IMR-90 (cell line): ENCODE results near the gene TEDDM1. TPM values are rescaled to one million over a fixed set of nuclear protein-coding genes. Genes with fewer than 3 reads are reported as not detected.

Experiments
- ATAC-seq: fragments of 200-7000 bp; cut with Tn5 transposase; 2 replicates; pipeline ENCODE4 v1.9.1; 2020; ENCODE audit warnings: low read depth, mild to moderate bottlenecking, moderate library complexity
- BruUV-seq: library from RNA; stranded (reverse); fragments of 400-500 nt; replicated peaks from 2 replicates; lab custom pipeline; 2021; lab: Mats Ljungman, UMichigan
- CTCF ChIA-PET: fragments of 300-600 bp; formaldehyde crosslinking; extraction: SDS; loops from one replicate; lab custom pipeline; 2021; ENCODE audit warnings: antibody characterized with exemption; lab: Yijun Ruan, JAX
- POLR2A ChIA-PET: fragments of 300-600 bp; sonication (Branson Sonifier 250); formaldehyde crosslinking; loops from one replicate; lab custom pipeline; 2022; ENCODE audit warnings: antibody characterized with exemption; ENCODE audit not compliant: unreplicated experiment; lab: Charles Lee
- DNase-seq: peaks from one replicate; pipeline ENCODE4 v3.0.0; 2013
- H2AFZ ChIP-seq: replicated peaks from 2 replicates; pipeline ENCODE3; 2013; ENCODE audit warnings: low read length, mild to moderate bottlenecking; ENCODE audit not compliant: poor library complexity
- H2AK5ac ChIP-seq: 2 replicates; pipeline ENCODE4 v1.6.1; 2013; ENCODE audit warnings: low read depth, low read length, inconsistent platforms
- H2AK9ac ChIP-seq: replicated peaks from 2 replicates; pipeline ENCODE3; 2013; ENCODE audit warnings: mild to moderate bottlenecking, low read depth, low read length, moderate library complexity; ENCODE audit not compliant: poor library complexity
- H2BK120ac ChIP-seq: 2 replicates; pipeline ENCODE4 v1.6.1; 2013; ENCODE audit warnings: low read depth, low read length, inconsistent platforms
- H2BK15ac ChIP-seq: 3 replicates; pipeline ENCODE4 v1.6.1; 2013; ENCODE audit warnings: low read depth, low read length, inconsistent platforms
- H2BK20ac ChIP-seq: 2 replicates; pipeline ENCODE4 v1.6.1; 2013; ENCODE audit warnings: low read depth, mild to moderate bottlenecking, inconsistent platforms, low read length, moderate library complexity
- H2BK5ac ChIP-seq: 2 replicates; pipeline ENCODE4 v1.6.1; 2013; ENCODE audit warnings: mild to moderate bottlenecking, low read depth, low read length, inconsistent platforms; ENCODE audit not compliant: poor library complexity, severe bottlenecking
- H3K14ac ChIP-seq: replicated peaks from 2 replicates; pipeline ENCODE4 v1.6.1; 2013; ENCODE audit warnings: low read depth, low read length, inconsistent platforms
- H3K18ac ChIP-seq: 2 replicates; pipeline ENCODE4 v1.6.1; 2013; ENCODE audit warnings: low read depth, low read length, control low read depth
- H3K23ac ChIP-seq: 2 replicates; pipeline ENCODE4 v1.6.1; 2013; ENCODE audit warnings: low read depth, low read length, inconsistent platforms
- H3K27ac ChIP-seq: 2 replicates; pipeline ENCODE4 v1.5.1; 2013; ENCODE audit warnings: mild to moderate bottlenecking, control low read depth, low read length; ENCODE audit not compliant: insufficient read depth
- H3K27me3 ChIP-seq: 2 replicates; pipeline ENCODE4 v1.6.1; 2013; ENCODE audit warnings: low read length; ENCODE audit not compliant: control insufficient read depth, insufficient read depth
- H3K36me3 ChIP-seq: 2 replicates; pipeline ENCODE4 v1.6.1; 2013; ENCODE audit warnings: low read length, mixed read lengths; ENCODE audit not compliant: control insufficient read depth, insufficient read depth
- H3K4ac ChIP-seq: 2 replicates; pipeline ENCODE4 v1.6.1; 2013; ENCODE audit warnings: low read depth, low read length, inconsistent platforms
- H3K4me1 ChIP-seq: 2 replicates; pipeline ENCODE4 v1.6.1; 2013; ENCODE audit warnings: low read length, mixed read lengths; ENCODE audit not compliant: control insufficient read depth, insufficient read depth
- H3K4me2 ChIP-seq: 2 replicates; pipeline ENCODE4 v1.6.1; 2013; ENCODE audit warnings: low read depth, mild to moderate bottlenecking, control low read depth, low read length, moderate library complexity
- H3K4me3 ChIP-seq: 2 replicates; pipeline ENCODE4 v1.5.1; 2013; ENCODE audit warnings: low read depth, mild to moderate bottlenecking, control low read depth, low read length, moderate library complexity; ENCODE audit not compliant: insufficient read depth
- H3K56ac ChIP-seq: 2 replicates; pipeline ENCODE4 v1.6.1; 2013; ENCODE audit warnings: low read length, inconsistent platforms; ENCODE audit not compliant: insufficient read depth; ENCODE audit errors: extremely low read depth
- H3K79me1 ChIP-seq, 2 experiments: 2 replicates each; pipeline ENCODE4 v1.6.1; 2013; ENCODE audit warnings: low read length in 2 of 2, inconsistent platforms in 1 of 2, low read depth in 1 of 2
- H3K9ac ChIP-seq: 2 replicates; pipeline ENCODE4 v1.6.1; 2013; ENCODE audit warnings: low read depth, low read length, control low read depth
- H3K9me1 ChIP-seq: 2 replicates; pipeline ENCODE4 v1.6.1; 2013; ENCODE audit warnings: low read length, inconsistent platforms; ENCODE audit not compliant: insufficient read depth
- H3K9me3 ChIP-seq: 2 replicates; pipeline ENCODE4 v1.6.1; 2013; ENCODE audit warnings: low read length; ENCODE audit not compliant: control insufficient read depth, insufficient read depth
- H4K20me1 ChIP-seq: 2 replicates; pipeline ENCODE4 v1.6.1; 2013; ENCODE audit warnings: low read length, inconsistent platforms; ENCODE audit not compliant: insufficient read depth
- H4K5ac ChIP-seq: 2 replicates; pipeline ENCODE4 v1.6.1; 2013; ENCODE audit warnings: mild to moderate bottlenecking, low read depth, low read length, control low read depth
- H4K8ac ChIP-seq, 2 experiments: 2 replicates each; pipeline ENCODE4 v1.6.1; 2013; ENCODE audit warnings: low read depth in 2 of 2, low read length in 2 of 2, control low read depth in 1 of 2, inconsistent platforms in 1 of 2
- H4K91ac ChIP-seq: 2 replicates; pipeline ENCODE4 v1.6.1; 2013; ENCODE audit warnings: low read depth, low read length, inconsistent platforms; ENCODE audit not compliant: insufficient read depth
- BHLHE40 ChIP-seq: fragments of 150-350 bp; IDR thresholded peaks from 2 replicates; pipeline ENCODE4 v1.6.1; 2016; ENCODE audit warnings: mild to moderate bottlenecking, low read depth, low read length
- CEBPB ChIP-seq: IDR thresholded peaks from 2 replicates; pipeline ENCODE4 v1.6.1; 2012; ENCODE audit warnings: low read depth, low read length, improper control_type of control experiment
- CHD1 ChIP-seq: IDR thresholded peaks from 2 replicates; pipeline ENCODE4 v1.6.1; 2012; ENCODE audit warnings: low read depth, low read length, improper control_type of control experiment
- CTCF ChIP-seq: conservative IDR thresholded peaks from 2 replicates; pipeline ENCODE4 v1.5.1; 2012; ENCODE audit warnings: mild to moderate bottlenecking, low read depth, low read length, improper control_type of control experiment
- ELK1 ChIP-seq: fragments of 150-350 bp; IDR thresholded peaks from 2 replicates; pipeline ENCODE4 v1.6.1; 2016; ENCODE audit warnings: low read depth, mild to moderate bottlenecking, low read length, moderate library complexity, borderline replicate concordance
- MAFK ChIP-seq: IDR thresholded peaks from 2 replicates; pipeline ENCODE4 v1.6.1; 2012; ENCODE audit warnings: low read depth, low read length, improper control_type of control experiment
- MAZ ChIP-seq: IDR thresholded peaks from 2 replicates; pipeline ENCODE4 v1.6.1; 2012; ENCODE audit warnings: low read depth, mild to moderate bottlenecking, low read length, improper control_type of control experiment, moderate library complexity, borderline replicate concordance
- MXI1 ChIP-seq: IDR thresholded peaks from 2 replicates; pipeline ENCODE4 v1.6.1; 2012; ENCODE audit warnings: low read depth, mild to moderate bottlenecking, low read length, moderate library complexity, borderline replicate concordance
- NFE2L2 ChIP-seq: fragments of 150-350 bp; IDR thresholded peaks from 2 replicates; pipeline ENCODE4 v1.6.1; 2016; ENCODE audit warnings: low read depth, mild to moderate bottlenecking, low read length
- POLR2A ChIP-seq: IDR thresholded peaks from 2 replicates; pipeline ENCODE4 v1.6.1; 2012; ENCODE audit warnings: mild to moderate bottlenecking, low read depth, low read length
- RAD21 ChIP-seq: IDR thresholded peaks from 2 replicates; pipeline ENCODE4 v1.6.1; 2012; ENCODE audit warnings: low read length, improper control_type of control experiment
- RCOR1 ChIP-seq: IDR thresholded peaks from 2 replicates; pipeline ENCODE4 v1.6.1; 2012; ENCODE audit warnings: mild to moderate bottlenecking, low read length, improper control_type of control experiment; ENCODE audit not compliant: insufficient replicate concordance
- SMC3 ChIP-seq: fragments of 150-350 bp; IDR thresholded peaks from 2 replicates; pipeline ENCODE4 v1.6.1; 2016; ENCODE audit warnings: low read depth, mild to moderate bottlenecking, antibody characterized with exemption, low read length, moderate library complexity
- WGBS, 2 experiments: methylation state at CpG; one replicate each; pipeline versions ENCODE4 v1.1.5 to v1.1.7; 2013; ENCODE audit warnings: missing lambda C conversion rate in 2 of 2; ENCODE audit not compliant: insufficient read length in 1 of 2; ENCODE audit errors: extremely low coverage in 2 of 2; 5-methylcytosine and 5-hydroxymethylcytosine counted together
- dilution Hi-C: fragments of 300-500 bp; cut with HindIII; formaldehyde crosslinking; loops from one replicate; pipeline ENCODE4 v1.14.3; 2018; ENCODE audit warnings: low sequenced_read_pairs; ENCODE audit not compliant: unreplicated experiment
- in situ Hi-C: fragments of 300-500 bp; cut with MboI; formaldehyde crosslinking; loops from 3 replicates; pipeline ENCODE4 v1.14.3; 2019; ENCODE audit warnings: low sequenced_read_pairs, inconsistent platforms, mixed read lengths
- intact Hi-C: fragments of 100-400 bp; cut with micrococcal nuclease; formaldehyde crosslinking; loops from 2 replicates; pipeline ENCODE4 v1.10.0; 2022
- polyA plus RNA-seq, 3 experiments: library from polyadenylated mRNA; depleted of rRNA; stranded (reverse); fragments of >200 nt; gene quantifications; 2 replicates each; pipeline ENCODE4 v1.2.3, GENCODE V29; 2012; ENCODE audit warnings: low replicate concordance in 1 of 3
- total RNA-seq: library from RNA; depleted of rRNA; stranded (reverse); fragments of >200 nt; gene quantifications from 2 replicates; pipeline ENCODE4 v1.2.3, GENCODE V29; 2012

TEDDM1 gene
- total and polyA plus RNA-seq, 2 of the 4 experiments (the other 2 are of a cell fraction): not detected

- no peaks in the 10 kb centered on the region for H3K9me1 ChIP-seq
- H3K4me1 ChIP-seq: no peaks in the 10 kb centered on the region
- TF ChIP-seq RAD21 (no peak), BHLHE40 (no peak), NFE2L2 (no peak), SMC3 (no peak), ELK1 (no peak), MAFK (no peak), MAZ (no peak), CTCF (no peak), POLR2A (no peak), CEBPB (no peak), MXI1 (no peak), RCOR1 (no peak), CHD1 (no peak)
- WGBS, 2 experiments: no CpG with 5 or more reads among the region's 3 CpGs
- no peak overlapping the region for H3K14ac ChIP-seq
- H3K4me2 ChIP-seq: no peak overlapping the region
- H4K91ac ChIP-seq: no peak overlapping the region
- ATAC-seq (no peak), DNase-seq (no peak)
- no peak overlapping the region for H2BK120ac ChIP-seq
- no peak overlapping the region for H3K18ac ChIP-seq
- H4K20me1 ChIP-seq: no peaks in the 10 kb centered on the region
- peaks cover 3% of the 10 kb centered on the region for H3K27me3 ChIP-seq
- dilution Hi-C loops (no loop called here), in situ Hi-C loops (no loop called here), intact Hi-C loops (no loop called here)
- no peak overlapping the region for H3K27ac ChIP-seq
- ChIA-PET CTCF (interaction anchor here (0.6 kb wide), 1 partner anchor 171 kb away, joined by 3 read pairs; no protein-coding TSS in a partner anchor), POLR2A (no interaction called here)
- no peak overlapping the region for H2BK15ac ChIP-seq
- BruUV-seq: no TSS peak
- no peak overlapping the region for H4K8ac ChIP-seq
- no peak overlapping the region for H2BK20ac ChIP-seq
- H3K4ac ChIP-seq: no peak overlapping the region
- no peak overlapping the region for H2AFZ ChIP-seq
- no peak overlapping the region for H2AK5ac ChIP-seq
- no peak overlapping the region for H4K5ac ChIP-seq
- no peaks in the 10 kb centered on the region for H3K79me1 ChIP-seq
- no peaks in the 10 kb centered on the region for H3K36me3 ChIP-seq
- no peaks in the 10 kb centered on the region for H3K9me3 ChIP-seq
- no peak overlapping the region for H3K9ac ChIP-seq
- no peak overlapping the region for H2AK9ac ChIP-seq
- no peak overlapping the region for H3K23ac ChIP-seq
- H3K4me3 ChIP-seq: no peak overlapping the region
- H2BK5ac ChIP-seq: no peak overlapping the region
- H3K56ac ChIP-seq: no peak overlapping the region
Measured at GRCh38 chr1:182370532-182370931, 29.9 kb downstream of the TEDDM1 start.
